ENCODE results near the gene ALKBH4.
"Not testable (repeated sequence)": the region's sequence is repeated elsewhere in the genome, so short reads cannot be mapped to it uniquely, and the experiment has no call there.

Gene ALKBH4
- total RNA-seq: 0.98 to 11.5 (median 6.3) reads per million in 18 experiments

GRCh38 chr7:102464577-102465280, at the start of gene ALKBH4, which contains the start of gene LRWD1:
Gene ALKBH4 (minus strand): TSS chr7:102464863. CDS start chr7:102464836, 27 bp downstream.
Gene LRWD1 (plus strand): TSS chr7:102464984. CDS start chr7:102465081, 97 bp downstream.
- peak; percentile 97 to 99 for DNase-seq

GRCh38 chr7:102512642-102513221, 48.1 kb upstream of the ALKBH4 start:
- DNase-seq: peak; percentile 7 to 20

GRCh38 chr7:102511860-102512522, 47.3 kb upstream of the ALKBH4 start:
- not testable (repeated sequence) for DNase-seq

GRCh38 chr7:102510575-102510974, 45.9 kb upstream of the ALKBH4 start:
- DNase-seq: not testable (repeated sequence)

GRCh38 chr7:102507410-102508088, 42.9 kb upstream of the ALKBH4 start:
- DNase-seq: not testable (repeated sequence)

- DNase-seq: not testable (repeated sequence)
These were observed 40.9 kb upstream of the ALKBH4 start for GRCh38 chr7:102505298-102506185.

- not testable (repeated sequence) for DNase-seq
These were observed 38.5 kb upstream of the ALKBH4 start for GRCh38 chr7:102503141-102503540.

GRCh38 chr7:102498321-102498720, 33.7 kb upstream of the ALKBH4 start:
- DNase-seq: not testable (repeated sequence)

- DNase-seq: not testable (repeated sequence)
These were observed 32.6 kb upstream of the ALKBH4 start for GRCh38 chr7:102497308-102497707.

GRCh38 chr7:102496861-102497260, 32.2 kb upstream of the ALKBH4 start:
- not testable (repeated sequence) for DNase-seq

- not testable (repeated sequence) for DNase-seq
These were observed 29.9 kb upstream of the ALKBH4 start for GRCh38 chr7:102494473-102495149.

GRCh38 chr7:102494026-102494425, 29.4 kb upstream of the ALKBH4 start:
- DNase-seq: not testable (repeated sequence)

GRCh38 chr7:102493220-102493935, 28.7 kb upstream of the ALKBH4 start:
- not testable (repeated sequence) for DNase-seq

GRCh38 chr7:102490529-102491075, 25.9 kb upstream of the ALKBH4 start:
- not testable (repeated sequence) for DNase-seq

- DNase-seq: not testable (repeated sequence)
These were observed 19.7 kb upstream of the ALKBH4 start for GRCh38 chr7:102484317-102484716.

- not testable (repeated sequence) for DNase-seq
These were observed 17.3 kb upstream of the ALKBH4 start for GRCh38 chr7:102481962-102482361.

- DNase-seq: not testable (repeated sequence)
These were observed 15.4 kb upstream of the ALKBH4 start for GRCh38 chr7:102479982-102480637.

- DNase-seq: not testable (repeated sequence)
These were observed 14.5 kb upstream of the ALKBH4 start for GRCh38 chr7:102479209-102479584.

All from inflammatory macrophage (primary cell).